Gastrocnemius medialis (tissue), 4 donors: ENCODE results near the gene BACE1-AS.

Experiments
- POLR2A ChIP-seq, 2 donors: fragments of 450-650 bp; IDR thresholded peaks; one replicate each; pipeline ENCODE4 v1.6.1; 2017; ENCODE audit warnings: antibody characterized with exemption in 2 of 2, mild to moderate bottlenecking in 2 of 2, moderate library complexity in 2 of 2
- TF ChIP-seq, protein P1 (sequence below), 5 experiments: fragments of 450-650 bp in 3 of 5; fragments of 200-600 bp in 2 of 5; sonication (generic) in 2 of 5; IDR thresholded peaks in 4 of 5; conservative IDR thresholded peaks in 1 of 5; 1 replicate in 4 of 5; 2 replicates in 1 of 5; pipeline ENCODE4 v1.5.1; 2016 to 2019; ENCODE audit warnings: antibody characterized with exemption in 5 of 5, mild to moderate bottlenecking in 3 of 5, moderate library complexity in 3 of 5

- TF ChIP-seq, protein P1, sequence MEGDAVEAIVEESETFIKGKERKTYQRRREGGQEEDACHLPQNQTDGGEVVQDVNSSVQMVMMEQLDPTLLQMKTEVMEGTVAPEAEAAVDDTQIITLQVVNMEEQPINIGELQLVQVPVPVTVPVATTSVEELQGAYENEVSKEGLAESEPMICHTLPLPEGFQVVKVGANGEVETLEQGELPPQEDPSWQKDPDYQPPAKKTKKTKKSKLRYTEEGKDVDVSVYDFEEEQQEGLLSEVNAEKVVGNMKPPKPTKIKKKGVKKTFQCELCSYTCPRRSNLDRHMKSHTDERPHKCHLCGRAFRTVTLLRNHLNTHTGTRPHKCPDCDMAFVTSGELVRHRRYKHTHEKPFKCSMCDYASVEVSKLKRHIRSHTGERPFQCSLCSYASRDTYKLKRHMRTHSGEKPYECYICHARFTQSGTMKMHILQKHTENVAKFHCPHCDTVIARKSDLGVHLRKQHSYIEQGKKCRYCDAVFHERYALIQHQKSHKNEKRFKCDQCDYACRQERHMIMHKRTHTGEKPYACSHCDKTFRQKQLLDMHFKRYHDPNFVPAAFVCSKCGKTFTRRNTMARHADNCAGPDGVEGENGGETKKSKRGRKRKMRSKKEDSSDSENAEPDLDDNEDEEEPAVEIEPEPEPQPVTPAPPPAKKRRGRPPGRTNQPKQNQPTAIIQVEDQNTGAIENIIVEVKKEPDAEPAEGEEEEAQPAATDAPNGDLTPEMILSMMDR (IDR thresholded peaks at IDR 0.05 in 4 of 5, conservative IDR thresholded peaks at IDR 0.05 in 1 of 5), result no peak
- no peak for TF ChIP-seq POLR2A (IDR thresholded peaks at IDR 0.05)
Observed at GRCh38 chr11:117281159-117281558, 10.0 kb upstream of the BACE1-AS start.
